Measurements from ENCODE around the gene EIF3A.
A peak's percentile ranks its signal among the peaks of the same experiment; 100 is the strongest.
"Not testable (repeated sequence)": the region's sequence is repeated elsewhere in the genome, so short reads cannot be mapped to it uniquely, and the experiment has no call there.

The EIF3A gene

GRCh38 chr10:119080521-119081259, at the start of gene EIF3A:
TSS of gene EIF3A (minus strand) at chr10:119080817. CDS start at chr10:119080676, 141 bp downstream.
- DNase-seq (ENCODE audit: low read depth in 2 of 2), result peak; percentile 77

- DNase-seq (ENCODE audit: low read depth in 2 of 2), result no peak
Observed at GRCh38 chr10:119129721-119130120, 49.1 kb upstream of the EIF3A start.

- no peak for DNase-seq (ENCODE audit: low read depth in 2 of 2)
Observed at GRCh38 chr10:119125942-119126341, 45.3 kb upstream of the EIF3A start.

- no peak for DNase-seq (ENCODE audit: low read depth in 2 of 2)
Observed at GRCh38 chr10:119120875-119121274, 40.3 kb upstream of the EIF3A start.

- no peak for DNase-seq (ENCODE audit: low read depth in 2 of 2)
Observed at GRCh38 chr10:119120413-119120867, 39.8 kb upstream of the EIF3A start.

GRCh38 chr10:119119400-119119799, 38.8 kb upstream of the EIF3A start:
- DNase-seq (ENCODE audit: low read depth in 2 of 2), result no peak

- no peak for DNase-seq (ENCODE audit: low read depth in 2 of 2)
Observed at GRCh38 chr10:119118231-119118630, 37.6 kb upstream of the EIF3A start.

- no peak for DNase-seq (ENCODE audit: low read depth in 2 of 2)
Observed at GRCh38 chr10:119116326-119116951, 35.8 kb upstream of the EIF3A start.

- no peak for DNase-seq (ENCODE audit: low read depth in 2 of 2)
Observed at GRCh38 chr10:119115926-119116325, 35.3 kb upstream of the EIF3A start.

- no peak for DNase-seq (ENCODE audit: low read depth in 2 of 2)
Observed at GRCh38 chr10:119113751-119114732, 33.4 kb upstream of the EIF3A start.

- no peak for DNase-seq (ENCODE audit: low read depth in 2 of 2)
Observed at GRCh38 chr10:119112056-119112455, 31.4 kb upstream of the EIF3A start.

- DNase-seq (ENCODE audit: low read depth in 2 of 2), result not testable (repeated sequence)
Observed at GRCh38 chr10:119107771-119108170, 27.2 kb upstream of the EIF3A start.

- DNase-seq (ENCODE audit: low read depth in 2 of 2), result not testable (repeated sequence)
Observed at GRCh38 chr10:119107106-119107505, 26.5 kb upstream of the EIF3A start.

GRCh38 chr10:119105899-119106298, 25.3 kb upstream of the EIF3A start:
- DNase-seq (ENCODE audit: low read depth in 2 of 2), result not testable (repeated sequence)

GRCh38 chr10:119105155-119105554, 24.5 kb upstream of the EIF3A start:
- DNase-seq (ENCODE audit: low read depth in 2 of 2), result no peak

GRCh38 chr10:119104654-119105015, 24.0 kb upstream of the EIF3A start:
- DNase-seq (ENCODE audit: low read depth in 2 of 2), result no peak

- DNase-seq (ENCODE audit: low read depth in 2 of 2), result peak; percentile 56 to 70
Observed at GRCh38 chr10:119103903-119104653, 23.5 kb upstream of the EIF3A start, which contains the start of gene DENND10. TSS of gene DENND10 (plus strand) at chr10:119104113. CDS start at chr10:119104143, 30 bp downstream.

- DNase-seq (ENCODE audit: low read depth in 2 of 2), result no peak
Observed at GRCh38 chr10:119103241-119103902, 22.8 kb upstream of the EIF3A start.

- no peak for DNase-seq (ENCODE audit: low read depth in 2 of 2)
Observed at GRCh38 chr10:119101366-119102098, 20.9 kb upstream of the EIF3A start.

All from stimulated activated CD4-positive, alpha-beta T cell treated with anti-CD3 and anti-CD28 coated beads, Interleukin-1b, Interleukin-23, amount 100 ng/mL, for 1 hour (primary cell).